Activated B cell treated with CpG ODN at 0.5 μM for 24 hours (primary cell): ENCODE data around the gene MAU2. TPM values are rescaled to one million over a fixed set of nuclear protein-coding genes. Genes with fewer than 3 reads are reported as not detected.
"Not testable (repeated sequence)": the region's sequence is repeated elsewhere in the genome, so short reads cannot be mapped to it uniquely, and the experiment has no call there.

Experiments used
- ATAC-seq: fragments of 200-7000 bp; cut with Tn5 transposase; one replicate; pipeline ENCODE4 v1.10.0; 2021; ENCODE audit warnings: low read depth, mild to moderate bottlenecking, moderate library complexity
- CTCF ChIA-PET: fragments of 350-600 bp; sonication (Branson Sonifier 250); formaldehyde crosslinking; loops from one replicate; lab custom pipeline; 2021; ENCODE audit warnings: antibody characterized with exemption; lab: Charles Lee
- POLR2A ChIA-PET: fragments of 350-600 bp; sonication (Branson Sonifier 250); formaldehyde crosslinking; loops from one replicate; lab custom pipeline; 2021; ENCODE audit warnings: antibody characterized with exemption; lab: Charles Lee
- DNase-seq: peaks from one replicate; pipeline ENCODE4 v3.0.0; 2022
- H3K27ac Mint-ChIP-seq: one replicate; pipeline ENCODE4 v1.8.0; 2020; ENCODE audit warnings: mixed read lengths
- H3K27me3 Mint-ChIP-seq: one replicate; pipeline ENCODE4 v1.8.0; 2021; ENCODE audit warnings: mixed read lengths
- H3K36me3 Mint-ChIP-seq: one replicate; pipeline ENCODE4 v1.8.0; 2021; ENCODE audit warnings: low read depth, mixed read lengths
- H3K4me1 Mint-ChIP-seq: one replicate; pipeline ENCODE4 v1.8.0; 2021; ENCODE audit warnings: mixed read lengths
- H3K4me3 Mint-ChIP-seq: one replicate; pipeline ENCODE4 v1.8.0; 2020; ENCODE audit warnings: mild to moderate bottlenecking, mixed read lengths
- H3K9me3 Mint-ChIP-seq: one replicate; pipeline ENCODE4 v1.8.0; 2020; ENCODE audit warnings: mixed read lengths
- CTCF ChIP-seq: fragments of 200-600 bp; IDR thresholded peaks from one replicate; pipeline ENCODE4 v1.8.0; 2022; ENCODE audit warnings: antibody characterized with exemption, mild to moderate bottlenecking
- intact Hi-C: fragments of 100-400 bp; cut with micrococcal nuclease; formaldehyde crosslinking; loops from one replicate; pipeline ENCODE4 v1.15.1; 2024
- total RNA-seq: library from RNA; stranded (reverse); gene quantifications from 2 replicates; pipeline ENCODE4 v1.2.3, GENCODE V29; 2022

Gene MAU2
- total RNA-seq, 1 donor from 2014 or later = 126 TPM

GRCh38 chr19:19345232-19345631 lies 24.6 kb downstream of the MAU2 start:
- Mint-ChIP-seq H3K4me1 (no peaks in the 10 kb centered on the region), H3K27ac (no peak overlapping the region), H3K36me3 (peaks cover 74% of the 10 kb centered on the region), H3K4me3 (no peak overlapping the region), H3K9me3 (no peaks in the 10 kb centered on the region), H3K27me3 (no peaks in the 10 kb centered on the region)
- ChIA-PET POLR2A (no interaction called here), CTCF (interaction anchor here (0.6 kb wide), 1 partner anchor 358 kb away, joined by 3 read pairs; no protein-coding TSS in a partner anchor)
- intact Hi-C loops = no loop called here
- no peak for DNase-seq
- ATAC-seq = no peak
- TF ChIP-seq CTCF = no peak

DNA sequence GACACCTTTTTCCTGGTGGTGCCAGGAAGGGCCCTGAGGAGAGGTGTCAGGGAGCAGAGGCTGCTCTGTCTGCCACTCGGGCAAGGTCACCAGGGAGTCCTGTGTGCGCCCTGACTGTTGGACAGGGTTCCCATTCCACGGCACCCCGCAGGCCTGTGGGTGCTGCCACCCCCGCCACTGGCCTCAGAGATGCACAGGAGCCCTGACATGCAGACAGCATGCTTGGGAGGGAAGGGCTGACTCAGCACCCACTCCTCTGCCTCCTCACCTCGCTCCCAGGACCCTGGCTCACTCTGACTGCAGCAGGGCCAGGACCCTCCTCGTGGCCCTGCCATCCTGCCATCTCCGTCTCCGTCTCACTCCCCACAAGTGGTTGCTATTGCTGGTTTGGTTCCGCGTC lies 25.3 kb downstream of the MAU2 start:
- intact Hi-C loops = no loop called here
- ChIA-PET CTCF (no interaction called here), POLR2A (no interaction called here)
- H3K4me3 Mint-ChIP-seq = no peak overlapping the region
- no peak for TF ChIP-seq CTCF
- no peak for DNase-seq
- ATAC-seq = no peak
- H3K9me3 Mint-ChIP-seq = no peaks in the 10 kb centered on the region
- H3K4me1 Mint-ChIP-seq = no peaks in the 10 kb centered on the region
- H3K27ac Mint-ChIP-seq = no peak overlapping the region
- no peaks in the 10 kb centered on the region for H3K27me3 Mint-ChIP-seq
- H3K36me3 Mint-ChIP-seq = peaks cover 74% of the 10 kb centered on the region

DNA sequence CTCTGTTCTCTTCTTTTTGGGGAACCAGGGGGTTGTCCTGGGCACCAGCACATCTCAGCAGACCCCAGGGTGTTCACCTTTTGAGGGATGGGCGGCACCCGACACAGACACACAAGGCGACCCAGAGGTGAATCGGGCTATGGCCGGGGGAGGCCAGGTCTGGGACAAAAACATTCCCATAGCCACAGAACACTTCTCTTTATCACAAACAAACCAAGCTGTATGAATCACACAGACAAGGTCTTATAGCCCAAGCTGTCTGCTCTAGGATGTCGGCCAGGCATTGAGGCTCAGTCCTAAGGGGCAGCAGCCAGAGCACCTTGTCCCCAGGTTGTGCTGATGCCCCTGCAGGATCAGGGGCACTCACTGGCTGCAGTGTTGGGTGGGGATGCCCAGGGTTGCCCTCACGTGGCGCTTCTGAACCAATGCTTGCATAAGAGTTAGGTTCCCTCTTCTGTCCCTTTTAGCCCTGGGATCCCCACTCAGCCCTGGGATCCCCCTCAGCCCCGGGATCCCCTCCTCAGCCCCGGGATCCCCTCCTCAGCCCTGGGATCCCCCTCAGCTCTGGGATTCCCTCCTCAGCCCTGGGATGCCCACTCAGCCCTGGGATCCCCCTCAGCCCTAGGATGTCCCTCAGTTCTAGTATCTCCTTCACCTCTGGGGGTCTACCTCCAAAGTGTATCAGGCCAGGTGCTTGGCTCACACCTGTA lies 26.9 kb downstream of the MAU2 start:
- H3K4me3 Mint-ChIP-seq = no peak overlapping the region
- H3K27ac Mint-ChIP-seq = no peak overlapping the region
- no peaks in the 10 kb centered on the region for H3K27me3 Mint-ChIP-seq
- DNase-seq (no peak), ATAC-seq (no peak)
- H3K9me3 Mint-ChIP-seq = no peaks in the 10 kb centered on the region
- intact Hi-C loops = no loop called here
- no peaks in the 10 kb centered on the region for H3K4me1 Mint-ChIP-seq
- ChIA-PET POLR2A (no interaction called here), CTCF (no interaction called here)
- H3K36me3 Mint-ChIP-seq = peaks cover 69% of the 10 kb centered on the region
- no peak for TF ChIP-seq CTCF

- ChIA-PET CTCF (no interaction called here), POLR2A (no interaction called here)
- no peak for TF ChIP-seq CTCF
- DNase-seq (no peak), ATAC-seq (no peak)
- H3K36me3 Mint-ChIP-seq = peaks cover 65% of the 10 kb centered on the region
- no peak overlapping the region for H3K27ac Mint-ChIP-seq
- H3K27me3 Mint-ChIP-seq = no peaks in the 10 kb centered on the region
- H3K4me1 Mint-ChIP-seq = no peaks in the 10 kb centered on the region
- no peaks in the 10 kb centered on the region for H3K9me3 Mint-ChIP-seq
- H3K4me3 Mint-ChIP-seq = no peak overlapping the region
- intact Hi-C loops = no loop called here
Observed at GRCh38 chr19:19348266-19348665, 27.6 kb downstream of the MAU2 start.

- CTCF ChIA-PET = no interaction called here
- DNase-seq (no peak), ATAC-seq (no peak)
- no peaks in the 10 kb centered on the region for H3K9me3 Mint-ChIP-seq
- no peak overlapping the region for H3K27ac Mint-ChIP-seq
- no peak for TF ChIP-seq CTCF
- H3K27me3 Mint-ChIP-seq = no peaks in the 10 kb centered on the region
- no peaks in the 10 kb centered on the region for H3K4me1 Mint-ChIP-seq
- intact Hi-C loops = no loop called here
- POLR2A ChIA-PET = no interaction called here
- H3K36me3 Mint-ChIP-seq = peaks cover 65% of the 10 kb centered on the region
- H3K4me3 Mint-ChIP-seq = no peak overlapping the region
Observed at GRCh38 chr19:19349365-19349764, 28.7 kb downstream of the MAU2 start.

DNA sequence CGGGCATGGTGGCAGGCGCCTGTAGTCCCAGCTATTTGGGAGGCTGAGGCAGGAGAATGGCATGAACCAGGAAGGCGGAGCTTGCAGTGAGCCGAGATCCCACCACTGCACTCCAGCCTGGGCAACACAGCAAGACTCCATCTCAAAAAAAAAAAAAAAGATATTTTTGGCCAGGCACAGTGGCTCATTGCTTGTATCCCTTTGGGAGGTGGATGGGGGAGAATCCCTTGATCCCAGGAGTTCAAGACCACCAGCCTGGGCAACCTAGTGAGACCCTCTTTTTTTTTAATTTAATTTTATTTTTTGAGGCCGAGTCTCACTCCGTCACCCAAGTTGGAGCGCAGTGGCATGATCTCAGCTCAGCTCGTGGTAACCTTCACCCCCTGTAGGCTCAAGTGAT lies 30.1 kb downstream of the MAU2 start:
- POLR2A ChIA-PET = interaction anchor here (0.7 kb wide), 1 partner anchor 34 kb away, joined by 3 read pairs; no protein-coding TSS in a partner anchor
- DNase-seq, CTCF ChIA-PET, H3K4me3 Mint-ChIP-seq, H3K4me1 Mint-ChIP-seq, intact Hi-C loops, H3K27ac Mint-ChIP-seq, ATAC-seq, H3K9me3 Mint-ChIP-seq, H3K27me3 Mint-ChIP-seq: not testable (repeated sequence)
- peaks cover 64% of the 10 kb centered on the region for H3K36me3 Mint-ChIP-seq
